CD4-positive, alpha-beta T cell treated with Interleukin-12 subunit alpha and Interleukin-12 subunit beta, for 1 hour (primary cell): ENCODE measurements around the gene AGBL4.

ENCODE experiments used
- DNase-seq: peaks from one replicate; pipeline ENCODE4 v3.0.0-alpha.2; 2020

Gene AGBL4

GRCh38 chr1:48616710-48617109, 1407.0 kb downstream of the AGBL4 start:
- no peak for DNase-seq

GRCh38 chr1:48611841-48612240, 1411.9 kb downstream of the AGBL4 start:
- no peak for DNase-seq

- no peak for DNase-seq
Measured at GRCh38 chr1:48610628-48611542, 1412.9 kb downstream of the AGBL4 start.

GRCh38 chr1:48608882-48609281, 1414.9 kb downstream of the AGBL4 start:
- DNase-seq, result no peak

GRCh38 chr1:48603222-48603621, 1420.5 kb downstream of the AGBL4 start:
- no peak for DNase-seq

GRCh38 chr1:48602349-48602748, 1421.4 kb downstream of the AGBL4 start:
- DNase-seq, result no peak

- no peak for DNase-seq
Measured at GRCh38 chr1:48600182-48600581, 1423.6 kb downstream of the AGBL4 start.

GRCh38 chr1:48597663-48598062, 1426.1 kb downstream of the AGBL4 start:
- DNase-seq, result no peak

- no peak for DNase-seq
Measured at GRCh38 chr1:48596046-48596445, 1427.7 kb downstream of the AGBL4 start.

- no peak for DNase-seq
Measured at GRCh38 chr1:48595613-48596012, 1428.1 kb downstream of the AGBL4 start.

- DNase-seq, result no peak
Measured at GRCh38 chr1:48592330-48592729, 1431.4 kb downstream of the AGBL4 start.

GRCh38 chr1:48591181-48591580, 1432.6 kb downstream of the AGBL4 start:
- DNase-seq, result no peak

- no peak for DNase-seq
Measured at GRCh38 chr1:48588061-48588460, 1435.7 kb downstream of the AGBL4 start.

GRCh38 chr1:48582408-48582807, 1441.3 kb downstream of the AGBL4 start:
- no peak for DNase-seq

GRCh38 chr1:48581270-48581669, 1442.5 kb downstream of the AGBL4 start:
- no peak for DNase-seq

GRCh38 chr1:48576565-48576964, 1447.2 kb downstream of the AGBL4 start:
- no peak for DNase-seq

- DNase-seq, result no peak
Measured at GRCh38 chr1:48572646-48573258, 1451.0 kb downstream of the AGBL4 start.

GRCh38 chr1:48572134-48572533, 1451.6 kb downstream of the AGBL4 start:
- no peak for DNase-seq

- no peak for DNase-seq
Measured at GRCh38 chr1:48571303-48571987, 1452.3 kb downstream of the AGBL4 start.

- no peak for DNase-seq
Measured at GRCh38 chr1:48570568-48570967, 1453.2 kb downstream of the AGBL4 start.

GRCh38 chr1:48568501-48568900, 1455.3 kb downstream of the AGBL4 start:
- DNase-seq, result no peak

- DNase-seq, result no peak
Measured at GRCh38 chr1:48566492-48566891, 1457.3 kb downstream of the AGBL4 start.

- DNase-seq, result no peak
Measured at GRCh38 chr1:48563021-48563420, 1460.7 kb downstream of the AGBL4 start.

- no peak for DNase-seq
Measured at GRCh38 chr1:48561444-48561843, 1462.3 kb downstream of the AGBL4 start.
